Ureter (tissue), 1 donor: ENCODE data around the gene OR1F1. TPM values are rescaled to one million over a fixed set of nuclear protein-coding genes. Genes with fewer than 3 reads are reported as not detected.
"Not testable (repeated sequence)": the region's sequence is repeated elsewhere in the genome, so short reads cannot be mapped to it uniquely, and the experiment has no call there.

ENCODE experiments used
- DNase-seq: peaks from one replicate; pipeline ENCODE4 v3.0.0-alpha.2; 2020; ENCODE audit warnings: low spot score
- total RNA-seq: library from RNA; stranded (reverse); gene quantifications from one replicate; pipeline ENCODE4 v1.2.4, GENCODE V29; 2023
- donor health status: DM: yes; HTN: yes; CAD: no.

Gene OR1F1
- total RNA-seq, result not detected

DNA sequence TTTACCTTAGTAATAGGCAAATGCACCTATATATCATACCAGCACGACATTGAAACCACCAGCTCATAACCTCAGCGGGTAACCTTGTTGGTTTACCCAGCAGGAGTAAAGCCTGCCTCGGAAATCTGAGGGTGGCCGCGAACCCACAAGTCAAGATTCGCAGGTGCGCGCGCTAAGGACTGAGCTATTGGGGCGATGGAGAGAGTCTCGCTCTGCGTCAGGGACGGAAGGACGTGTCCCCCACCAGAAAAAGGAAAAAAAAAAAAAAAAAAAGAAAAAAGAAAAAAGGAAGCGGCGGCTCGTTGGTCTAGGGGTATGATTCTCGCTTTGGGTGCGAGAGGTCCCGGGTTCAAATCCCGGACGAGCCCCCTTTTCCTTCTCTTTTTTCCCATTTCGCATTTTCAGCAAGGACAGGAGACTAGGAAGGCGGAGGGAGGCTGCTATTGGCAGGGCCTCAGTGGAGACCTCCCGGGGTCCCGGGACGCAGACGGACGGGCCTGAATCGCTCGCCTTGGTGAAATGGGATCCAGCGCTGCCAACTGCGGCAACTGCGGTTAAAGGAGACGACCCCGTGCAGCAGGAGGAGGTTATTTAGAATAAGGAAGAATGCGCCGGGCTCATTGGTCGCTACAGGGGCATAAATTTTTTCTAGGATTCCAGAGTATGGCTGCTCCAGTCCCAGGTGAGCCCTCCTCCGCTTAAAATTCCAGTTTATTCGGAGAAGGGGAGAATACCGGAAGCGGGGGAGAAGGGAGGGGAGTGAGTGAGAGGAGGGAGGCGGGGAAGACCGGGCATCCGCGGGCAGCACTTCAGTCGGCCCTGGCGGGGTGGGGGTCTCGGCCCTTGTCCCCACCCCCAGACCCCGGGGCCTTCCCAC, at the start of gene OR1F1:
Gene OR1F1, plus strand, starts transcription at position 407 of the 877 bp plus-strand sequence.
- no peak for DNase-seq

- DNase-seq, result no peak
These were observed 49.7 kb upstream of the OR1F1 start for GRCh38 chr16:3138342-3138741.

DNA sequence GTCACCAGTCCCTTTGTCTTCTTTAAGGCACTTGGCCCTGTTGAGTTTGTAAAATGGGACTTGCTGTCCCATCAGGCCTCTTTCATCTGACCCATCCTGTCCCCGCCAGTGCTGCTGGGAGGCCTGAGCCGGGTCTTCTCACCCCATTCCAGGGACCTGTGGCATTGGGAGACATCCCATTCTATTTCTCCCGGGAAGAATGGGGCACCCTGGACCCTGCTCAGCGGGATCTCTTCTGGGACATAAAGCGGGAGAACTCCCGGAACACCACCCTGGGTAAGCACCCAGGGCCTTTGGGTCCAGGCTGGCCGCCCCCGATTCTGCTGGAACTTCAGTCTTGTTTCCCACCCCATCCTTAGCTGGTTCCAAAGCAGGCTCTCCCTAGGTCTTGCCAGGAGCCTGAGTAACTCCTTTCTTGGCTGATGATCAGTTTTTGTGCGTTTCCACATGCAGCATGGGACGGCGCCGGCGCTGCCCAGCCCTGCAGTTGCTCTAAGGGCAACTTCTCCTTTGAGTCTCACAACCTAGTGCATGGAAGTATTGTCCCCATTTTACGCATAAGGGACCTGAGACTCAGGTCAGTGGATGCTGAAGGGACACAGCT, 49.1 kb upstream of the OR1F1 start:
- no peak for DNase-seq

DNA sequence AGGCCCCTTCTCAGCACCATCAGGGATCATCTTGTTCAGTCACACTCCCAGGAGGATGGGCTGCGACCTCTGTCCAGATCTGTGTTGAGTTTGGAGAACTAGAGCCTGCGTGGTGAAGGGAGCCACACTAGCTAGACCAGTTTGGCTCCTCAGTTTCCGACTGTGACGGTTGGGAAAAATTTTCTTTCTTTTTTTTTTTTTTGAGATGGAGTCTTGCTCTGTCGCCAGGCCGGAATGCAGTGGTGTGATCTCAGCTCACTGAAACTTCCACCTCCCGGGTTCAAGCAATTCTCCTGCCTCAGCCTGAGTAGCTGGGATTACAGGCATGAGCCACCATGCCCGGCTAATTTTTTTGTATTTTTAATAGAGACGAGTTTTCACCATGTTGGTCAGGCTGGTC, 48.4 kb upstream of the OR1F1 start:
- DNase-seq, result not testable (repeated sequence)

- DNase-seq, result no peak
These were observed 47.2 kb upstream of the OR1F1 start for GRCh38 chr16:3140603-3141427.

- DNase-seq, result no peak
These were observed 46.2 kb upstream of the OR1F1 start for GRCh38 chr16:3141781-3142311.

GRCh38 chr16:3142327-3142726, 45.7 kb upstream of the OR1F1 start:
- no peak for DNase-seq

GRCh38 chr16:3142770-3143169, 45.2 kb upstream of the OR1F1 start:
- no peak for DNase-seq

- no peak for DNase-seq
These were observed 44.8 kb upstream of the OR1F1 start for GRCh38 chr16:3143189-3143588.

- no peak for DNase-seq
These were observed 44.2 kb upstream of the OR1F1 start for GRCh38 chr16:3143598-3144320.

DNA sequence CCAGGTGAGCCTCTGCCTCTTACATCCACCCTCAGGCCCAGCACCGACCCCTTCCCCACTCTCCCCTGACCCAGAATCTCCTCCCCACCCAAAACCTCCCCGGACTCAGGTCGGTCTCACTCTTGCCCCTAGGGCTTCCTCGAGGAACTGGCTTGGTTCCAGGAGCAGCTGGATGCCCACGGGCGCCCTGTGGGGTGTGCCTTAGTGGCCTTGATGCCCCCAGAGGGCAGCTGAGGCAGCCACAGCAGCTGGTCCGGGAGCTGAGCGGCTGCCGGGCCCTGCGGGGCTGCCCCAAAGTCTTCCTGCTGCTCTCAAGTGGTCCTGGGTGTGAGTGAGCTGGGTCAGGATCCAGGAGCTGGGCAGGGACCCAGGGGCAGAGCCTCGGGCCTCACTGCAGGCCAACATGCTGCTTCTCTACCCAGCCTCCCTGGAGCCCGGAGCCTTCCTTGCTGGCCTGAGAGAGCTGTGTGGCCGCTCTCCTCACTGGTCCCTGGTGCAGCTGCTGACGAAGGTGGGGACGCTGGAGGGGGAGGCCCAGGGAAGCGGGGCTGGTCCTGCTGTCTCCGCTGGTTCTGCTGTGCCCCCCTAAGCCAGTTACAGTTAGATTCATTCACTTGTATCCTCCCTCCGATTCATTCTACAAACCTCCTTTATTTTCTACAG, 43.6 kb upstream of the OR1F1 start:
- no peak for DNase-seq

- no peak for DNase-seq
These were observed 42.9 kb upstream of the OR1F1 start for GRCh38 chr16:3145151-3145550.

GRCh38 chr16:3145660-3146059, 42.3 kb upstream of the OR1F1 start:
- DNase-seq, result no peak

- no peak for DNase-seq
These were observed 40.8 kb upstream of the OR1F1 start for GRCh38 chr16:3147046-3147756.

GRCh38 chr16:3147757-3148104, 40.3 kb upstream of the OR1F1 start:
- no peak for DNase-seq

DNA sequence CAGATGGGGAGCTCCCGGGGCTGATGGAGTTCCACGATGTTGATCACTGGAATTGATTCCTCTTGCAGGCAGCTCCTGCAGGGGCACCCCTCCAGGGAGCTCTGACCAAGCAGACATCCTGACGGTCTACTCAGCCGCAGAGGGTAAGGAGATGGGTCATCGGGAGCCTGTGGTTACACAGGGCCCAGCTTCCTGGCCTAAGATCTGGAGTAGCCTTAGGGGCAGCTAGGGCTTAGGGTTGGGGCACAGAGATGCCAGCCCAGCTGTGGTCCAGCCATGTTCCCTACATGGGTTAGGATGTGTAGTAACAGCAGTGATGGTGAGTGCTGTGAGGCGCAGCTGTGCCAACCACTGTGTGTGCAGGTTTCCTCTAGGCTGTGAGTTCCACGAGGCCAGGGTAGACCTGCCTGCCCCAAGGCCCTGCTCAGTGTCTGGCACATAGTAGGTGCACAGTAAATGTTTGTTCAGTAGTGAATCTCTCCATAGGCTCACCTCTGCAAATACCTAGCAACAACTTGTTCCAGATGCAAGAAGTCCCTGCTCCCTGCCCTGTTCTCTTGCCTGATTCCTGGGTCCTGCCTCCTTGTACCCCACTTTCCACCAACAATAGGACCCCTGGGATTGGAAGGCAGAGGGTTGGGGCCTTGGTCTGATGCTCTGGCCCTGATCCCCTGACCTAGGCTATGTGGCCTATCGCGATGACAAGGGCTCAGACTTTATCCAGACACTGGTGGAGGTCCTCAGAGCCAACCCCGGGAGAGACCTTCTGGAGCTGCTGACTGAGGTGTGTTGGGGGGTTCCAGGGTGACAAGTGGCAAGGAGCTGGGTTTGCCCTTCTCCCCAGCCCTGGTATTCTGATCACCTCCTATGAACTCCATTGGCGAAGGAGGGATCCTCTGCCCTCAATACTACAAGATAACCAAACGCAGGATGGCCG, 39.5 kb upstream of the OR1F1 start:
- no peak for DNase-seq

DNA sequence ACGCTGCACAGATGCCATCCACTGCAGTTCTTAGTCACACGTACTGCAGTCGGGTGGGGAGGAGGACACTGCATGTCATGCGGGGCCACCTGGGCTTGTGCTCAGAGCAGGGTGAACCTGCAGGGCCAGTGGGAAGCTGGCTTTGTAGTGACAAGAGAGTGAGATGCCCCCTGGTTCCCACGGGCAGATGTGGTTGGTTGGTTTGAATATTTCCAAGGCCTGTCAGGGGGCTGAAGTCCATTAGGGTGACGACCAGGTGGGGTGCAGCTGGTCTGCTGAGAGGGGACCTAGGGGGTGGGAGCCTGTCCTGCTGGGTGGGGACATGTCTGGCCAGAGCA, 38.8 kb upstream of the OR1F1 start:
- DNase-seq, result no peak

DNA sequence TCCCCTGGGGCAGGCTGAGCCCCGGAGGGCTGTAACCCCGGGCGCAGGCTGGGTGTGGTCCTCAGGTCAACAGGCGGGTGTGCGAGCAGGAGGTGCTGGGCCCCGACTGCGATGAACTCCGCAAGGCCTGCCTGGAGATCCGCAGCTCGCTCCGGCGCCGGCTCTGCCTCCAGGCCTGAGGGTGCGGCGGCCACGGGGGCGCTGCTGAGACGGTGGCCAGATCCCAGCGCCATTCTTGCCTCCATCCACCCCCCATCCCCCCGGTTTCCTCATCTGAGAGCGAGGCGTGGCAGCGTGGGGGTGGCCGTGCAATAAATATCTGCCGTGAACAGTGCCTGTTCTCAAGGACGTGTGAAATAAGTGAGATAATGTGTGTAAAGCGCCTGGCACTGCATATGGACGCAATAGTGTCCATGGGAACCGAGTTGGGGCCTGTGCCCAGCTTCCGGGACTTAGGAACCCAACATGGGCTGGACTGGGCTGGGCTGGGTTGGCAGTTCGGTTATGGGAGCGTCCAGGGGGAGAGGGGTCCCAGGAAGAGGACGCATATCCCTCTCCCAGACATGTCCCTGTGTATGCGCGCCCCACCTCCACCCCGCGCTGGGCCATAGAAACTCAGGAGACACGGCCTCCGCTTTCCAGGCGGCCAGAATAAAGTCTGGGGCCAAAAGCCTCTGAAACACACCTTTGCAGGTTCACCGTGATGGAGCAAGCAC, 38.2 kb upstream of the OR1F1 start:
- peak; percentile 80 for DNase-seq
